MM.1S (cell line): ENCODE results near the gene HOXA2.

ENCODE experiments used
- EZH2 ChIP-seq: fragments of 300-600 bp; sonication (generic); optimal IDR thresholded peaks from 2 replicates; pipeline ENCODE3; 2017; ENCODE audit warnings: low read depth, mild to moderate bottlenecking, antibody characterized with exemption, low read length, mixed read lengths
- TF ChIP-seq, protein P1 (sequence below): fragments of 300-600 bp; sonication (generic); IDR thresholded peaks from 2 replicates; pipeline ENCODE4 v1.5.1; 2016; ENCODE audit warnings: antibody characterized with exemption, low read length, mixed read lengths

DNA sequence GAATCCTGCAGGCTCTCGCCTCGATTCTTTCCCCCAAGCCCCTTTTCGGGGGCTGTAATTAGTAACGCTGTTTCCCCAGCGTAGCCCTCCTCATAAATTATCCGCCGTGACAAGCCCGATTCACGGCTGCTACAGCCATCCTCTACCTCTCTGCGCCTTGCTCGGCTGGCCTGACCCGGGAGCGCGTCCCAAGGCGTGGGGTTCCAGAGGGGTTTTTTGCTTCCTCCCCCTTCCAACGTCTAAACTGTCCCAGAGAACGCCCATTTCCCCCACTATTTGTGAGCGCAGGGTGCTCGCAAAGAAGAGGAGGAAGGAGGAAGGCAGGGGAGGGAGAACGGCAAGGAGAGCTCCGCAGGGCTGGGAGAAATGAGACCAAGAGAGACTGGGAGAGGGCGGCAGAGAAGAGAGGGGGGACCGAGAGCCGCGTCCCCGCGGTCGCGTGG, 40.1 kb upstream of the HOXA2 start:
- TF ChIP-seq, protein P1, sequence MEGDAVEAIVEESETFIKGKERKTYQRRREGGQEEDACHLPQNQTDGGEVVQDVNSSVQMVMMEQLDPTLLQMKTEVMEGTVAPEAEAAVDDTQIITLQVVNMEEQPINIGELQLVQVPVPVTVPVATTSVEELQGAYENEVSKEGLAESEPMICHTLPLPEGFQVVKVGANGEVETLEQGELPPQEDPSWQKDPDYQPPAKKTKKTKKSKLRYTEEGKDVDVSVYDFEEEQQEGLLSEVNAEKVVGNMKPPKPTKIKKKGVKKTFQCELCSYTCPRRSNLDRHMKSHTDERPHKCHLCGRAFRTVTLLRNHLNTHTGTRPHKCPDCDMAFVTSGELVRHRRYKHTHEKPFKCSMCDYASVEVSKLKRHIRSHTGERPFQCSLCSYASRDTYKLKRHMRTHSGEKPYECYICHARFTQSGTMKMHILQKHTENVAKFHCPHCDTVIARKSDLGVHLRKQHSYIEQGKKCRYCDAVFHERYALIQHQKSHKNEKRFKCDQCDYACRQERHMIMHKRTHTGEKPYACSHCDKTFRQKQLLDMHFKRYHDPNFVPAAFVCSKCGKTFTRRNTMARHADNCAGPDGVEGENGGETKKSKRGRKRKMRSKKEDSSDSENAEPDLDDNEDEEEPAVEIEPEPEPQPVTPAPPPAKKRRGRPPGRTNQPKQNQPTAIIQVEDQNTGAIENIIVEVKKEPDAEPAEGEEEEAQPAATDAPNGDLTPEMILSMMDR = no peak
- TF ChIP-seq EZH2 = no peak
